PC-3 (cell line): ENCODE measurements around the gene UFM1. TPM values are rescaled to one million over a fixed set of nuclear protein-coding genes. Genes with fewer than 3 reads are reported as not detected.

Experiments used
- ATAC-seq: fragments of 200-7000 bp; cut with Tn5 transposase; 2 replicates; pipeline ENCODE4 v1.9.1; 2020; ENCODE audit warnings: mild to moderate bottlenecking, moderate library complexity
- BruUV-seq: library from RNA; stranded (reverse); fragments of 400-500 nt; replicated peaks from 2 replicates; lab custom pipeline; 2021; lab: Mats Ljungman, UMichigan
- CTCF ChIA-PET: fragments of 300-600 bp; sonication (Branson Sonifier 250); formaldehyde crosslinking; loops from one replicate; lab custom pipeline; 2022; ENCODE audit warnings: antibody characterized with exemption; lab: Charles Lee
- POLR2A ChIA-PET: fragments of 300-600 bp; sonication (Branson Sonifier 250); formaldehyde crosslinking; loops from one replicate; lab custom pipeline; 2022; ENCODE audit warnings: antibody characterized with exemption; ENCODE audit not compliant: unreplicated experiment; lab: Charles Lee
- DNase-seq: peaks from one replicate; pipeline ENCODE4 v3.0.0-alpha.2; 2015
- H2AFZ ChIP-seq: fragments of 300-600 bp; sonication (generic); 2 replicates; pipeline ENCODE4 v1.6.0; 2016; ENCODE audit warnings: antibody characterized with exemption, low read length
- H3F3A ChIP-seq: fragments of 300-600 bp; sonication (generic); one replicate; pipeline ENCODE4 v1.6.0; 2017; ENCODE audit warnings: antibody characterized with exemption, low read length, control low read depth, mild to moderate bottlenecking; ENCODE audit not compliant: unreplicated experiment
- H3K27ac ChIP-seq: fragments of 300-600 bp; sonication (generic); 2 replicates; pipeline ENCODE4 v1.5.1; 2016; ENCODE audit warnings: mild to moderate bottlenecking, low read length
- H3K27me3 ChIP-seq: fragments of 300-600 bp; sonication (generic); 2 replicates; pipeline ENCODE4 v1.6.1; 2016; ENCODE audit warnings: low read length, mixed read lengths
- H3K36me3 ChIP-seq: fragments of 300-600 bp; sonication (generic); 2 replicates; pipeline ENCODE4 v1.6.1; 2016; ENCODE audit warnings: low read depth, mixed run types, low read length, mixed read lengths
- H3K4me1 ChIP-seq: fragments of 300-600 bp; sonication (generic); 2 replicates; pipeline ENCODE4 v1.5.1; 2016; ENCODE audit warnings: low read length; ENCODE audit not compliant: insufficient read depth
- H3K4me2 ChIP-seq: fragments of 300-600 bp; sonication (generic); 2 replicates; pipeline ENCODE4 v1.6.0; 2016; ENCODE audit warnings: low read length
- H3K4me3 ChIP-seq: fragments of 300-600 bp; sonication (generic); 2 replicates; pipeline ENCODE4 v1.5.1; 2016; ENCODE audit warnings: mild to moderate bottlenecking, low read length, mixed read lengths
- H3K79me2 ChIP-seq: fragments of 300-600 bp; sonication (generic); 2 replicates; pipeline ENCODE4 v1.6.1; 2017; ENCODE audit warnings: low read length, mixed read lengths
- H3K9ac ChIP-seq: fragments of 300-600 bp; sonication (generic); 2 replicates; pipeline ENCODE4 v1.6.0; 2016; ENCODE audit warnings: mild to moderate bottlenecking, low read length
- H3K9me2 ChIP-seq: fragments of 300-600 bp; sonication (generic); replicated peaks from 2 replicates; pipeline ENCODE4 v1.6.1; 2016; ENCODE audit warnings: mixed run types, low read length, mixed read lengths
- H3K9me3 ChIP-seq: fragments of 300-600 bp; sonication (generic); 2 replicates; pipeline ENCODE4 v1.6.1; 2016; ENCODE audit warnings: low read length, mixed read lengths
- H4K20me1 ChIP-seq: fragments of 300-600 bp; sonication (generic); 2 replicates; pipeline ENCODE4 v1.6.1; 2016; ENCODE audit warnings: low read length, mixed read lengths
- EZH2 ChIP-seq: fragments of 300-600 bp; sonication (generic); IDR thresholded peaks from one replicate; pipeline ENCODE4 v1.6.1; 2017; ENCODE audit warnings: antibody characterized with exemption, mild to moderate bottlenecking, low read length; ENCODE audit not compliant: unreplicated experiment
- EZH2phosphoT487 ChIP-seq: fragments of 300-600 bp; sonication (generic); IDR thresholded peaks from 2 replicates; pipeline ENCODE4 v1.6.1; 2018; ENCODE audit warnings: mild to moderate bottlenecking, antibody characterized with exemption, low read length, borderline replicate concordance
- intact Hi-C: fragments of 100-400 bp; cut with micrococcal nuclease; formaldehyde crosslinking; loops from 2 replicates; pipeline ENCODE4 v1.9.0; 2023
- total RNA-seq: library from RNA; depleted of rRNA; stranded (reverse); fragments of >200 nt; gene quantifications from 2 replicates; pipeline ENCODE4 v1.2.3, GENCODE V29; 2014
- TF ChIP-seq, protein P1 (sequence below): fragments of 300-600 bp; sonication (generic); conservative IDR thresholded peaks from 2 replicates; pipeline ENCODE4 v1.5.1; 2017; ENCODE audit warnings: antibody characterized with exemption, low read depth, mild to moderate bottlenecking, low read length

The UFM1 gene
- total RNA-seq, 1 experiment from 2014 or later = 30.3 TPM

DNA sequence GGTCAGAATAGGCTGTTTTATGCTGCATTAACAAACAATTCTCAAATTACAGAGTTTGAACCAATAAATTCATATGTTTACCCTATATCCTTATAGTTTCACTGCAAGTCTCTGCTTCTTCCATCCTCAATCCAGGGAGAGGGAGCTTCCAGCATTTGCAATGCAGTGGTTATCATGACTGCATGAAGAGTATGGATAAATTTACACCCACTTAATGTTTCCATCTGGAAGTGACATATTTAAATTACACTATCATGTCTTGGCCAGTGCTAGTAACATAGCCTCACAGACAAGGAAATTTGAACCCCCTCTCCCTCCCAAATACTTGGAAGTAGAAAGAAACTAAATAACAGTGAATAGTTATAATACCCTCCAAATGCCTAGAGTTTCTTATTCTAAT, 33.5 kb upstream of the UFM1 start:
- DNase-seq = no peak
- CTCF ChIA-PET = no interaction called here
- POLR2A ChIA-PET = no interaction called here
- no peaks in the 10 kb centered on the region for H3K27me3 ChIP-seq
- no peaks in the 10 kb centered on the region for H3K9me2 ChIP-seq
- no peak overlapping the region for H3K4me3 ChIP-seq
- no peak for ATAC-seq
- no peaks in the 10 kb centered on the region for H3K36me3 ChIP-seq
- H3K4me2 ChIP-seq = no peak overlapping the region
- H3K9me3 ChIP-seq = no peaks in the 10 kb centered on the region
- no peaks in the 10 kb centered on the region for H3K79me2 ChIP-seq
- no TSS peak for BruUV-seq
- H4K20me1 ChIP-seq = no peaks in the 10 kb centered on the region
- intact Hi-C loops = no loop called here
- H3F3A ChIP-seq = no peaks in the 10 kb centered on the region
- H3K4me1 ChIP-seq = no peaks in the 10 kb centered on the region
- no peak overlapping the region for H3K9ac ChIP-seq
- no peak overlapping the region for H3K27ac ChIP-seq
- H2AFZ ChIP-seq = no peak overlapping the region
- no peak for TF ChIP-seq EZH2
- TF ChIP-seq EZH2phosphoT487 = no peak
- TF ChIP-seq, protein P1, sequence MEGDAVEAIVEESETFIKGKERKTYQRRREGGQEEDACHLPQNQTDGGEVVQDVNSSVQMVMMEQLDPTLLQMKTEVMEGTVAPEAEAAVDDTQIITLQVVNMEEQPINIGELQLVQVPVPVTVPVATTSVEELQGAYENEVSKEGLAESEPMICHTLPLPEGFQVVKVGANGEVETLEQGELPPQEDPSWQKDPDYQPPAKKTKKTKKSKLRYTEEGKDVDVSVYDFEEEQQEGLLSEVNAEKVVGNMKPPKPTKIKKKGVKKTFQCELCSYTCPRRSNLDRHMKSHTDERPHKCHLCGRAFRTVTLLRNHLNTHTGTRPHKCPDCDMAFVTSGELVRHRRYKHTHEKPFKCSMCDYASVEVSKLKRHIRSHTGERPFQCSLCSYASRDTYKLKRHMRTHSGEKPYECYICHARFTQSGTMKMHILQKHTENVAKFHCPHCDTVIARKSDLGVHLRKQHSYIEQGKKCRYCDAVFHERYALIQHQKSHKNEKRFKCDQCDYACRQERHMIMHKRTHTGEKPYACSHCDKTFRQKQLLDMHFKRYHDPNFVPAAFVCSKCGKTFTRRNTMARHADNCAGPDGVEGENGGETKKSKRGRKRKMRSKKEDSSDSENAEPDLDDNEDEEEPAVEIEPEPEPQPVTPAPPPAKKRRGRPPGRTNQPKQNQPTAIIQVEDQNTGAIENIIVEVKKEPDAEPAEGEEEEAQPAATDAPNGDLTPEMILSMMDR = no peak

DNA sequence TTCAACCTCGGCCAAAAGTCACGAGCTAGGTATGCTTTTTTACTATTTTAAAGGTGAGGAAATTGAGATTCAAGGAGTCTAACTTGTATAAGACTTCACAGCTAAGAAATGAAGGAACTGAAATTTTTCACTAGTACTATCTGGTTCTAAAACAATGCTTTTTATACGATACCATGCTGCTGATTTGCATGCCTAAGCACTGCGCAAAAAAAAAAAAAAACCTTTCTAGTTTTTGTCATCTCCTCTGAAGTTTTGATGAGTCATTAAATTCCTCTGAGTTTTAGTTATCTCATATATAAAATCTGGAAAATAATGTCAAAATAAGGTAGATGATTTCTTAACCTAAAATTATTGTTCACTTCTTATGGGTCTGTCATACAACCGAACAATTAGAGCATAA, 28.0 kb upstream of the UFM1 start:
- CTCF ChIA-PET = no interaction called here
- POLR2A ChIA-PET = no interaction called here

DNA sequence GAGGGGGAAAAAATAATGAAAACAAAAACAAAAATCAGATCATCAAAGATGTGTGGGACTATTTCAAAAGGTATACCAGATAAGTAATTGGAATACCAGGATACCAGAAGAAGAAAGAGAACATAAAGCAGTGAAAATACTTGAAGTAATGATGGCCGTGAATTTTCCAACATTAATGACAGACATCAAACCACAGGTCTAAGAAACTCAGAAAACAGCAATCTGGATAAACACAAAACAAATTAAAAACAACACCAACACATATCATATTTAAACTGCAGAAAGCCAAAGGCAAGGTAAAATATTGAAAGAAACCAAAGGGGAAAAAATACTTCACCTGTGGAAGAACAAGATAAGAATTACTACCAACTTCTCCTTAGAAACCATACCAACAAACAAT, 24.2 kb upstream of the UFM1 start:
- H3F3A ChIP-seq = no peaks in the 10 kb centered on the region
- intact Hi-C loops = no loop called here
- ChIA-PET CTCF (no interaction called here), POLR2A (no interaction called here)
- no peaks in the 10 kb centered on the region for H3K79me2 ChIP-seq
- no peaks in the 10 kb centered on the region for H3K36me3 ChIP-seq
- DNase-seq (no peak), ATAC-seq (no peak)
- H4K20me1 ChIP-seq = no peaks in the 10 kb centered on the region
- H2AFZ ChIP-seq = no peak overlapping the region
- H3K27ac ChIP-seq = no peak overlapping the region
- no TSS peak for BruUV-seq
- no peaks in the 10 kb centered on the region for H3K9me2 ChIP-seq
- no peaks in the 10 kb centered on the region for H3K9me3 ChIP-seq
- H3K9ac ChIP-seq = no peak overlapping the region
- no peaks in the 10 kb centered on the region for H3K4me1 ChIP-seq
- TF ChIP-seq EZH2 (no peak), EZH2phosphoT487 (no peak)
- TF ChIP-seq, protein P1 = no peak
- H3K27me3 ChIP-seq = no peaks in the 10 kb centered on the region
- H3K4me3 ChIP-seq = no peak overlapping the region
- no peak overlapping the region for H3K4me2 ChIP-seq

More for the DNA sequence above, 28.0 kb upstream of the UFM1 start:
- Histone ChIP-seq H3K27ac (no peak overlapping the region), H3K9me2 (no peaks in the 10 kb centered on the region), H3K27me3 (no peaks in the 10 kb centered on the region), H3K4me1 (no peaks in the 10 kb centered on the region), H3K4me2 (no peak overlapping the region), H3K79me2 (no peaks in the 10 kb centered on the region), H3K9ac (no peak overlapping the region), H3K9me3 (no peaks in the 10 kb centered on the region), H2AFZ (no peak overlapping the region), H3K36me3 (no peaks in the 10 kb centered on the region), H3K4me3 (no peak overlapping the region), H3F3A (no peaks in the 10 kb centered on the region), H4K20me1 (no peaks in the 10 kb centered on the region)
- no TSS peak for BruUV-seq
- ATAC-seq (no peak), DNase-seq (no peak)
- intact Hi-C loops = no loop called here
- TF ChIP-seq EZH2phosphoT487 (no peak), EZH2 (no peak)
- TF ChIP-seq, protein P1 = no peak
